ENCODE measurements around the gene C20orf173. TPM values are rescaled to one million over a fixed set of nuclear protein-coding genes. Genes with fewer than 3 reads are reported as not detected.
A peak's percentile ranks its signal among the peaks of the same experiment; 100 is the strongest.

The C20orf173 gene
- total RNA-seq, 3 donors from 2014 or later (not counting 1 experiment from before 2014, with no cell fraction given) = not detected

- H3K36me3 ChIP-seq (ENCODE audit: control insufficient read depth, insufficient read depth, low read length) = no peaks in the 10 kb centered on the region
- Mint-ChIP-seq H3K4me3 (no peak overlapping the region), H3K4me1 (no peaks in the 10 kb centered on the region), H3K27ac (no peak overlapping the region), H3K27me3 (ENCODE audit: low read depth in 2 of 2) (peaks cover 5 to 14% of the 10 kb centered on the region in 2 donors), H3K36me3 (peaks cover 8% of the 10 kb centered on the region), H3K9me3 (peaks cover 2 to 3% of the 10 kb centered on the region in 2 donors)
- intact Hi-C loops (cut with micrococcal nuclease) = no loop called here
- H3K4me1 ChIP-seq (ENCODE audit: control insufficient read depth, insufficient read depth, low read length) = no peaks in the 10 kb centered on the region
- H3K27me3 ChIP-seq (ENCODE audit: control insufficient read depth, insufficient read depth, low read length) = no peaks in the 10 kb centered on the region
- TF ChIP-seq CTCF (IDR thresholded peaks at IDR 0.05) = no peak
- ATAC-seq (no peak), DNase-seq (no peak)
- WGBS (ENCODE audit: insufficient coverage) = 87% methylated on average over 3 of the region's 4 CpGs
- no peaks in the 10 kb centered on the region for H3K9me3 ChIP-seq (ENCODE audit: control insufficient read depth, insufficient read depth, low read length)
- H3K27ac ChIP-seq (ENCODE audit: low read length) = no peak overlapping the region
- no peak overlapping the region for H3K4me3 ChIP-seq (ENCODE audit: low read length)
These were observed 46.5 kb upstream of the C20orf173 start for GRCh38 chr20:35575958-35576357.

GRCh38 chr20:35572838-35573237, 43.4 kb upstream of the C20orf173 start:
- no peak overlapping the region for H3K27ac ChIP-seq (ENCODE audit: low read length)
- WGBS (ENCODE audit: insufficient coverage) = 100% methylated on average over 3 of the region's 4 CpGs
- H3K4me3 ChIP-seq (ENCODE audit: low read length) = no peak overlapping the region
- Mint-ChIP-seq H3K36me3 (peaks cover 8% of the 10 kb centered on the region), H3K4me3 (no peak overlapping the region), H3K9me3 (peaks cover 2 to 3% of the 10 kb centered on the region in 2 donors), H3K4me1 (no peaks in the 10 kb centered on the region), H3K27ac (no peak overlapping the region), H3K27me3 (ENCODE audit: low read depth in 2 of 2) (peaks cover 10 to 14% of the 10 kb centered on the region in 2 donors)
- H3K4me1 ChIP-seq (ENCODE audit: control insufficient read depth, insufficient read depth, low read length) = no peaks in the 10 kb centered on the region
- no peak for TF ChIP-seq CTCF (IDR thresholded peaks at IDR 0.05)
- no peak for ATAC-seq
- no peaks in the 10 kb centered on the region for H3K36me3 ChIP-seq (ENCODE audit: control insufficient read depth, insufficient read depth, low read length)
- intact Hi-C loops (cut with micrococcal nuclease) = no loop called here
- no peak for DNase-seq
- no peaks in the 10 kb centered on the region for H3K27me3 ChIP-seq (ENCODE audit: control insufficient read depth, insufficient read depth, low read length)
- H3K9me3 ChIP-seq (ENCODE audit: control insufficient read depth, insufficient read depth, low read length) = no peaks in the 10 kb centered on the region

GRCh38 chr20:35571555-35571954, 42.1 kb upstream of the C20orf173 start:
- peaks cover 13 to 21% of the 10 kb centered on the region in 2 donors for H3K27me3 Mint-ChIP-seq (ENCODE audit: low read depth in 2 of 2)
- Histone ChIP-seq H3K9me3 (ENCODE audit: control insufficient read depth, insufficient read depth, low read length) (no peaks in the 10 kb centered on the region), H3K27ac (ENCODE audit: low read length) (no peak overlapping the region), H3K4me1 (ENCODE audit: control insufficient read depth, insufficient read depth, low read length) (no peaks in the 10 kb centered on the region), H3K27me3 (ENCODE audit: control insufficient read depth, insufficient read depth, low read length) (no peaks in the 10 kb centered on the region), H3K36me3 (ENCODE audit: control insufficient read depth, insufficient read depth, low read length) (no peaks in the 10 kb centered on the region), H3K4me3 (ENCODE audit: low read length) (no peak overlapping the region)
- H3K4me1 Mint-ChIP-seq = no peaks in the 10 kb centered on the region
- DNase-seq (no peak), ATAC-seq (no peak)
- peaks cover 2 to 3% of the 10 kb centered on the region in 2 donors for H3K9me3 Mint-ChIP-seq
- H3K27ac Mint-ChIP-seq = no peak overlapping the region
- H3K36me3 Mint-ChIP-seq = peaks cover 8% of the 10 kb centered on the region
- intact Hi-C loops (cut with micrococcal nuclease) = no loop called here
- no peak overlapping the region for H3K4me3 Mint-ChIP-seq
- TF ChIP-seq CTCF (IDR thresholded peaks at IDR 0.05) = no peak

- Histone ChIP-seq H3K4me1 (ENCODE audit: control insufficient read depth, insufficient read depth, low read length) (no peaks in the 10 kb centered on the region), H3K36me3 (ENCODE audit: control insufficient read depth, insufficient read depth, low read length) (no peaks in the 10 kb centered on the region), H3K27ac (ENCODE audit: low read length) (no peak overlapping the region), H3K9me3 (ENCODE audit: control insufficient read depth, insufficient read depth, low read length) (no peaks in the 10 kb centered on the region), H3K27me3 (ENCODE audit: control insufficient read depth, insufficient read depth, low read length) (no peaks in the 10 kb centered on the region), H3K4me3 (ENCODE audit: low read length) (no peak overlapping the region)
- peaks cover 8% of the 10 kb centered on the region for H3K36me3 Mint-ChIP-seq
- H3K4me1 Mint-ChIP-seq = no peaks in the 10 kb centered on the region
- intact Hi-C loops (cut with micrococcal nuclease) = no loop called here
- 12% methylated on average over 2 of the region's 2 CpGs for WGBS (ENCODE audit: insufficient coverage)
- DNase-seq (peak in 1 of 2 donors; percentile 31), ATAC-seq (no peak)
- no peak for TF ChIP-seq CTCF (IDR thresholded peaks at IDR 0.05)
- no peak overlapping the region for H3K4me3 Mint-ChIP-seq
- H3K27ac Mint-ChIP-seq = no peak overlapping the region
- peaks cover 2 to 3% of the 10 kb centered on the region in 2 donors for H3K9me3 Mint-ChIP-seq
- H3K27me3 Mint-ChIP-seq (ENCODE audit: low read depth in 2 of 2) = peaks cover 8% of the 10 kb centered on the region in 2 donors
These were observed 39.2 kb upstream of the C20orf173 start for GRCh38 chr20:35568645-35569044.
